AG04450 (cell line): ENCODE results near the gene CEP72. TPM values are rescaled to one million over a fixed set of nuclear protein-coding genes. Genes with fewer than 3 reads are reported as not detected.

Experiments used
- CTCF ChIA-PET: fragments of 300-600, 350-600 bp; formaldehyde crosslinking; extraction: SDS; loops from one replicate; lab custom pipeline; 2022; ENCODE audit warnings: antibody characterized with exemption, inconsistent platforms; lab: Charles Lee
- POLR2A ChIA-PET: fragments of 350-600 bp; formaldehyde crosslinking; extraction: SDS; loops from one replicate; lab custom pipeline; 2021; ENCODE audit warnings: antibody characterized with exemption, inconsistent platforms; lab: Yijun Ruan, JAX
- DNase-seq: peaks from one replicate; pipeline ENCODE4 v3.0.0-alpha.2; 2011; ENCODE audit warnings: low read depth, low spot score
- H3K27ac ChIP-seq: one replicate; pipeline ENCODE4 v1.5.1; 2012; ENCODE audit warnings: low read depth, low read length, control low read depth
- H3K27me3 ChIP-seq: one replicate; pipeline ENCODE4 v1.6.0; 2012; ENCODE audit warnings: low read length; ENCODE audit not compliant: control insufficient read depth, insufficient read depth
- H3K4me3 ChIP-seq: 2 replicates; pipeline ENCODE4 v1.5.1; 2011; ENCODE audit warnings: mild to moderate bottlenecking, low read depth, low read length, control low read depth
- H3K9me3 ChIP-seq: 2 replicates; pipeline ENCODE4 v1.5.1; 2012; ENCODE audit warnings: low read length; ENCODE audit not compliant: control insufficient read depth, insufficient read depth
- CTCF ChIP-seq: IDR thresholded peaks from 2 replicates; pipeline ENCODE4 v1.5.1; 2011; ENCODE audit warnings: low read depth, low read length, control low read depth, inconsistent platforms
- polyA plus RNA-seq: library from polyadenylated mRNA; depleted of rRNA; stranded (reverse); fragments of >200 nt; gene quantifications from 2 replicates; pipeline ENCODE4 v1.2.3, GENCODE V29; 2011

The CEP72 gene
- polyA plus RNA-seq, 1 experiment, result 0.66 TPM

- Histone ChIP-seq H3K27ac (no peak overlapping the region), H3K4me3 (peak overlapping the region; percentile 74), H3K9me3 (no peaks in the 10 kb centered on the region; the same call in 1 of the 2 replicates), H3K27me3 (peaks cover 2% of the 10 kb centered on the region)
- CTCF ChIA-PET, result interaction anchor here (1.2 to 1.4 kb wide), 2 partner anchors 59 to 296 kb away, joined by 3 read pairs; no protein-coding TSS in a partner anchor
- TF ChIP-seq CTCF, result no peak
- no peak for DNase-seq
- POLR2A ChIA-PET, result no interaction called here
Measured at GRCh38 chr5:612498-613424, 621 bp downstream of the CEP72 start.

GRCh38 chr5:616484-617039, 4.4 kb downstream of the CEP72 start:
- Histone ChIP-seq H3K4me3 (no peak overlapping the region), H3K27me3 (no peaks in the 10 kb centered on the region), H3K27ac (no peak overlapping the region), H3K9me3 (no peaks in the 10 kb centered on the region; the same call in 1 of the 2 replicates)
- ChIA-PET CTCF (no interaction called here), POLR2A (no interaction called here)
- DNase-seq, result no peak
- TF ChIP-seq CTCF, result 0 out of 2 replicates have a peak, but pooled peaks have one; percentile 7

GRCh38 chr5:617896-618295, 5.8 kb downstream of the CEP72 start:
- no peak for DNase-seq
- CTCF ChIA-PET, result no interaction called here
- H3K4me3 ChIP-seq, result no peak overlapping the region
- no peaks in the 10 kb centered on the region; the same call in 1 of the 2 replicates for H3K9me3 ChIP-seq
- no peaks in the 10 kb centered on the region for H3K27me3 ChIP-seq
- no peak overlapping the region for H3K27ac ChIP-seq
- POLR2A ChIA-PET, result no interaction called here
- no peak for TF ChIP-seq CTCF

GRCh38 chr5:618450-618849, 6.3 kb downstream of the CEP72 start:
- Histone ChIP-seq H3K4me3 (no peak overlapping the region), H3K9me3 (no peaks in the 10 kb centered on the region; the same call in 1 of the 2 replicates), H3K27me3 (no peaks in the 10 kb centered on the region), H3K27ac (no peak overlapping the region)
- DNase-seq, result no peak
- ChIA-PET CTCF (no interaction called here), POLR2A (no interaction called here)
- no peak for TF ChIP-seq CTCF

- POLR2A ChIA-PET, result no interaction called here
- H3K27ac ChIP-seq, result no peak overlapping the region
- H3K9me3 ChIP-seq, result no peaks in the 10 kb centered on the region
- no peak overlapping the region for H3K4me3 ChIP-seq
- CTCF ChIA-PET, result no interaction called here
- no peak for TF ChIP-seq CTCF
- H3K27me3 ChIP-seq, result no peaks in the 10 kb centered on the region
- DNase-seq, result no peak
Measured at GRCh38 chr5:619444-619843, 7.3 kb downstream of the CEP72 start.
